Chondrocyte (in vitro differentiated cells): ENCODE data around the gene AGPS. TPM values are rescaled to one million over a fixed set of nuclear protein-coding genes. Genes with fewer than 3 reads are reported as not detected.

ENCODE experiments used
- DNase-seq: peaks from one replicate; pipeline ENCODE4 v3.0.0; 2021; ENCODE audit warnings: mixed read lengths, low spot score
- H3K27ac Mint-ChIP-seq: one replicate; pipeline ENCODE4 v1.8.0; 2021; ENCODE audit warnings: mild to moderate bottlenecking, moderate library complexity, mixed read lengths; ENCODE audit not compliant: unreplicated experiment
- H3K27me3 Mint-ChIP-seq: 2 replicates; pipeline ENCODE4 v1.8.0; 2021; ENCODE audit warnings: low read depth, mixed read lengths
- H3K36me3 Mint-ChIP-seq: 2 replicates; pipeline ENCODE4 v1.8.0; 2021; ENCODE audit warnings: low read depth, mixed read lengths
- H3K4me1 Mint-ChIP-seq: 2 replicates; pipeline ENCODE4 v1.8.0; 2021; ENCODE audit warnings: low read depth, mild to moderate bottlenecking, mixed read lengths
- H3K4me3 Mint-ChIP-seq: one replicate; pipeline ENCODE4 v1.8.0; 2021; ENCODE audit warnings: mild to moderate bottlenecking, moderate library complexity, mixed read lengths; ENCODE audit not compliant: unreplicated experiment
- H3K9me3 Mint-ChIP-seq: 2 replicates; pipeline ENCODE4 v1.8.0; 2021; ENCODE audit warnings: low read depth, mixed read lengths
- CTCF ChIP-seq: fragments of 200-600 bp; sonication (generic); IDR thresholded peaks from 2 replicates; pipeline ENCODE4 v1.5.0; 2021; ENCODE audit warnings: antibody characterized with exemption, mild to moderate bottlenecking, moderate library complexity
- total RNA-seq: library from RNA; stranded (reverse); gene quantifications from 3 replicates; pipeline ENCODE4 v1.2.1, GENCODE V29; 2021

AGPS gene
- total RNA-seq, 1 donor from 2014 or later = 40.2 TPM

- Mint-ChIP-seq H3K9me3 (no peaks in the 10 kb centered on the region), H3K36me3 (no peaks in the 10 kb centered on the region), H3K27ac (no peak overlapping the region), H3K4me3 (no peak overlapping the region), H3K27me3 (no peaks in the 10 kb centered on the region), H3K4me1 (peaks cover 22% of the 10 kb centered on the region)
- TF ChIP-seq CTCF = no peak
- no peak for DNase-seq
These were observed 161.8 kb downstream of the AGPS start for GRCh38 chr2:177554365-177554764.

GRCh38 chr2:177556153-177556552, 163.6 kb downstream of the AGPS start:
- no peak for TF ChIP-seq CTCF
- Mint-ChIP-seq H3K9me3 (no peaks in the 10 kb centered on the region), H3K4me1 (peaks cover 10% of the 10 kb centered on the region), H3K27ac (no peak overlapping the region), H3K36me3 (no peaks in the 10 kb centered on the region), H3K4me3 (no peak overlapping the region), H3K27me3 (no peaks in the 10 kb centered on the region)
- no peak for DNase-seq

- Mint-ChIP-seq H3K9me3 (no peaks in the 10 kb centered on the region), H3K4me1 (peaks cover 4% of the 10 kb centered on the region)
- DNase-seq = no peak
These were observed 165.2 kb downstream of the AGPS start for GRCh38 chr2:177557794-177558193.

GRCh38 chr2:177559638-177560037, 167.1 kb downstream of the AGPS start:
- no peak for TF ChIP-seq CTCF
- Mint-ChIP-seq H3K4me1 (no peaks in the 10 kb centered on the region), H3K27me3 (no peaks in the 10 kb centered on the region), H3K36me3 (no peaks in the 10 kb centered on the region), H3K4me3 (no peak overlapping the region), H3K27ac (no peak overlapping the region), H3K9me3 (no peaks in the 10 kb centered on the region)
- no peak for DNase-seq

More at GRCh38 chr2:177557794-177558193, 165.2 kb downstream of the AGPS start:
- H3K27ac Mint-ChIP-seq = no peak overlapping the region
- no peaks in the 10 kb centered on the region for H3K36me3 Mint-ChIP-seq
- no peak for TF ChIP-seq CTCF
- H3K4me3 Mint-ChIP-seq = no peak overlapping the region
- H3K27me3 Mint-ChIP-seq = no peaks in the 10 kb centered on the region

GRCh38 chr2:177568390-177568789, 175.8 kb downstream of the AGPS start:
- Mint-ChIP-seq H3K4me1 (peaks cover 2% of the 10 kb centered on the region), H3K36me3 (no peaks in the 10 kb centered on the region), H3K4me3 (no peak overlapping the region), H3K27me3 (no peaks in the 10 kb centered on the region), H3K27ac (no peak overlapping the region), H3K9me3 (no peaks in the 10 kb centered on the region)
- DNase-seq = no peak
- TF ChIP-seq CTCF = no peak
